Mucosa of stomach (tissue), 1 donor: ENCODE results near the gene AZU1.
"Not testable (repeated sequence)": the region's sequence is repeated elsewhere in the genome, so short reads cannot be mapped to it uniquely, and the experiment has no call there.

Experiments used
- H3K27me3 ChIP-seq: one replicate; pipeline ENCODE4 v1.7.0; 2013; ENCODE audit warnings: mild to moderate bottlenecking, low read length; ENCODE audit not compliant: control insufficient read depth, insufficient read depth
- H3K36me3 ChIP-seq: one replicate; pipeline ENCODE4 v1.7.0; 2013; ENCODE audit warnings: low read length; ENCODE audit not compliant: control insufficient read depth, insufficient read depth
- H3K4me1 ChIP-seq: one replicate; pipeline ENCODE4 v1.7.0; 2013; ENCODE audit warnings: mild to moderate bottlenecking, low read length; ENCODE audit not compliant: control insufficient read depth, insufficient read depth
- H3K4me3 ChIP-seq: one replicate; pipeline ENCODE4 v1.7.0; 2013; ENCODE audit warnings: low read length
- H3K9ac ChIP-seq: one replicate; pipeline ENCODE4 v1.7.0; 2013; ENCODE audit warnings: mild to moderate bottlenecking, low read length, moderate library complexity
- H3K9me3 ChIP-seq: one replicate; pipeline ENCODE4 v1.7.0; 2013; ENCODE audit warnings: mild to moderate bottlenecking, low read length, moderate library complexity; ENCODE audit not compliant: control insufficient read depth
- donor health status: Pancreatic carcinoma.

AZU1 gene

GRCh38 chr19:831407-832369, 4.1 kb downstream of the AZU1 start:
- H3K27me3 ChIP-seq = peaks cover 26% of the 10 kb centered on the region
- H3K4me3 ChIP-seq = no peak overlapping the region
- no peak overlapping the region for H3K9ac ChIP-seq
- H3K4me1 ChIP-seq = peaks cover 6% of the 10 kb centered on the region
- H3K9me3 ChIP-seq = no peaks in the 10 kb centered on the region
- no peaks in the 10 kb centered on the region for H3K36me3 ChIP-seq

- Histone ChIP-seq H3K4me3 (no peak overlapping the region), H3K27me3 (peaks cover 35% of the 10 kb centered on the region), H3K4me1 (peaks cover 3% of the 10 kb centered on the region), H3K36me3 (no peaks in the 10 kb centered on the region), H3K9ac (no peak overlapping the region), H3K9me3 (no peaks in the 10 kb centered on the region)
Observed at GRCh38 chr19:834216-834615, 6.6 kb downstream of the AZU1 start.

GRCh38 chr19:835210-835810, 7.7 kb downstream of the AZU1 start:
- Histone ChIP-seq H3K9ac (no peak overlapping the region), H3K9me3 (no peaks in the 10 kb centered on the region), H3K4me1 (peaks cover 4% of the 10 kb centered on the region), H3K36me3 (no peaks in the 10 kb centered on the region), H3K27me3 (peaks cover 33% of the 10 kb centered on the region), H3K4me3 (no peak overlapping the region)

GRCh38 chr19:840519-841206, 13.0 kb downstream of the AZU1 start, which contains the start of gene PRTN3:
TSS of gene PRTN3 (plus strand) at chr19:840999. CDS start at chr19:841009, 10 bp downstream.
- peaks cover 4% of the 10 kb centered on the region for H3K4me1 ChIP-seq
- no peaks in the 10 kb centered on the region for H3K9me3 ChIP-seq
- H3K9ac ChIP-seq = no peak within 1 kb of the TSS
- no peaks in the 10 kb centered on the region for H3K36me3 ChIP-seq
- H3K4me3 ChIP-seq = no peak within 1 kb of the TSS
- H3K27me3 ChIP-seq = peaks cover 51% of the 10 kb centered on the region

GRCh38 chr19:842802-843179, 15.2 kb downstream of the AZU1 start:
- not testable (repeated sequence) for H3K4me3 ChIP-seq, H3K9ac ChIP-seq, H3K9me3 ChIP-seq, H3K4me1 ChIP-seq, H3K36me3 ChIP-seq
- peaks cover 50% of the 10 kb centered on the region for H3K27me3 ChIP-seq

GRCh38 chr19:843180-843835, 15.7 kb downstream of the AZU1 start:
- peaks cover 55% of the 10 kb centered on the region for H3K27me3 ChIP-seq
- H3K9me3 ChIP-seq = no peaks in the 10 kb centered on the region
- H3K4me1 ChIP-seq = peaks cover 4% of the 10 kb centered on the region
- no peaks in the 10 kb centered on the region for H3K36me3 ChIP-seq
- no peak overlapping the region for H3K9ac ChIP-seq
- no peak overlapping the region for H3K4me3 ChIP-seq

GRCh38 chr19:843836-844545, 16.4 kb downstream of the AZU1 start:
- peaks cover 3% of the 10 kb centered on the region for H3K4me1 ChIP-seq
- H3K9me3 ChIP-seq = no peaks in the 10 kb centered on the region
- no peaks in the 10 kb centered on the region for H3K36me3 ChIP-seq
- no peak overlapping the region for H3K9ac ChIP-seq
- no peak overlapping the region for H3K4me3 ChIP-seq
- peaks cover 60% of the 10 kb centered on the region for H3K27me3 ChIP-seq

GRCh38 chr19:844546-844971, 16.9 kb downstream of the AZU1 start:
- Histone ChIP-seq H3K4me3 (no peak overlapping the region), H3K4me1 (no peaks in the 10 kb centered on the region), H3K9ac (no peak overlapping the region), H3K36me3 (no peaks in the 10 kb centered on the region), H3K27me3 (peaks cover 60% of the 10 kb centered on the region), H3K9me3 (no peaks in the 10 kb centered on the region)

- Histone ChIP-seq H3K4me1 (no peaks in the 10 kb centered on the region), H3K36me3 (no peaks in the 10 kb centered on the region), H3K9me3 (no peaks in the 10 kb centered on the region), H3K9ac (no peak overlapping the region), H3K4me3 (no peak overlapping the region), H3K27me3 (peaks cover 55% of the 10 kb centered on the region)
Observed at GRCh38 chr19:845707-846521, 18.3 kb downstream of the AZU1 start.

GRCh38 chr19:848386-848921, 20.8 kb downstream of the AZU1 start:
- no peak overlapping the region for H3K4me3 ChIP-seq
- H3K9ac ChIP-seq = no peak overlapping the region
- H3K36me3 ChIP-seq = no peaks in the 10 kb centered on the region
- peaks cover 55% of the 10 kb centered on the region for H3K27me3 ChIP-seq
- no peaks in the 10 kb centered on the region for H3K9me3 ChIP-seq
- H3K4me1 ChIP-seq = no peaks in the 10 kb centered on the region
